GM12878 (cell line): ENCODE results near the gene EHBP1L1. TPM values are rescaled to one million over a fixed set of nuclear protein-coding genes. Genes with fewer than 3 reads are reported as not detected.

ENCODE experiments used
- ASH2L ChIP-seq: fragments of 300-600, 200-600 bp; sonication (generic); IDR thresholded peaks from 2 replicates; pipeline ENCODE4 v1.6.1; 2017; ENCODE audit warnings: low read depth, mild to moderate bottlenecking, borderline replicate concordance
- BMI1 ChIP-seq: fragments of 450-650 bp; IDR thresholded peaks from 2 replicates; pipeline ENCODE4 v1.6.1; 2016; ENCODE audit warnings: mild to moderate bottlenecking, moderate library complexity, borderline replicate concordance
- CBX5 ChIP-seq: sonication (generic); IDR thresholded peaks from 2 replicates; pipeline ENCODE4 v1.6.1; 2016; ENCODE audit warnings: low read depth, moderate library complexity, mild to moderate bottlenecking, inconsistent platforms
- CEBPB ChIP-seq, 2 experiments: fragments of 150-350 bp in 1 of 2; IDR thresholded peaks; 2 replicates each; pipeline ENCODE4 v1.6.1; 2012 to 2014; ENCODE audit warnings: low read depth in 2 of 2, low read length in 2 of 2, borderline replicate concordance in 1 of 2, inconsistent platforms in 1 of 2
- CHD4 ChIP-seq: fragments of 200-600 bp; sonication (generic); IDR thresholded peaks from 2 replicates; pipeline ENCODE4 v1.6.1; 2016; ENCODE audit warnings: mild to moderate bottlenecking
- CUX1 ChIP-seq: IDR thresholded peaks from 2 replicates; pipeline ENCODE4 v1.6.1; 2012; ENCODE audit warnings: improper control_type of control experiment, low read depth, low read length; ENCODE audit not compliant: insufficient replicate concordance
- FOXK2 ChIP-seq: fragments of 450-650 bp; IDR thresholded peaks from 2 replicates; pipeline ENCODE4 v1.6.1; 2017; ENCODE audit warnings: mild to moderate bottlenecking, moderate library complexity
- IKZF1 ChIP-seq: fragments of 450-650 bp; conservative IDR thresholded peaks from 2 replicates; pipeline ENCODE4 v1.6.1; 2017; ENCODE audit warnings: antibody characterized with exemption, mild to moderate bottlenecking
- KLF5 ChIP-seq: fragments of 450-650 bp; IDR thresholded peaks from 2 replicates; pipeline ENCODE4 v1.6.1; 2014; ENCODE audit warnings: mild to moderate bottlenecking; ENCODE audit not compliant: partially characterized antibody
- MLLT1 ChIP-seq: fragments of 450-650 bp; IDR thresholded peaks from 2 replicates; pipeline ENCODE4 v1.6.1; 2016; ENCODE audit warnings: mild to moderate bottlenecking
- NFYB ChIP-seq: IDR thresholded peaks from 2 replicates; pipeline ENCODE4 v1.6.1; 2011; ENCODE audit warnings: low read depth, mild to moderate bottlenecking, low read length, improper control_type of control experiment, moderate library complexity; ENCODE audit not compliant: insufficient read depth
- NR2C2 ChIP-seq: IDR thresholded peaks from 2 replicates; pipeline ENCODE4 v1.6.1; 2011; ENCODE audit warnings: borderline replicate concordance, low read depth; ENCODE audit not compliant: control insufficient read depth, insufficient read length
- NR2F1 ChIP-seq: fragments of 450-650 bp; conservative IDR thresholded peaks from 2 replicates; pipeline ENCODE4 v1.6.1; 2017; ENCODE audit warnings: mild to moderate bottlenecking
- PAX8 ChIP-seq: fragments of 450-650 bp; IDR thresholded peaks from 2 replicates; pipeline ENCODE4 v1.6.1; 2017; ENCODE audit warnings: mild to moderate bottlenecking, moderate library complexity
- POU2F2 ChIP-seq: IDR thresholded peaks from 3 replicates; pipeline ENCODE4 v1.6.1; 2011; ENCODE audit warnings: low read depth, mild to moderate bottlenecking, low read length, borderline replicate concordance
- PRDM15 ChIP-seq: fragments of 450-650 bp; formaldehyde crosslinking; IDR thresholded peaks from 2 replicates; pipeline ENCODE4 v1.4.0; 2020; ENCODE audit warnings: mild to moderate bottlenecking, moderate library complexity
- SIN3A ChIP-seq: IDR thresholded peaks from 2 replicates; pipeline ENCODE4 v1.6.1; 2012; ENCODE audit warnings: low read depth, low read length, improper control_type of control experiment
- TARDBP ChIP-seq: IDR thresholded peaks from 2 replicates; pipeline ENCODE4 v1.6.1; 2016; ENCODE audit warnings: borderline replicate concordance
- ZNF207 ChIP-seq: fragments of 450-650 bp; IDR thresholded peaks from 2 replicates; pipeline ENCODE4 v1.6.1; 2014; ENCODE audit warnings: antibody characterized with exemption, mild to moderate bottlenecking, borderline replicate concordance
- ZNF274 ChIP-seq: IDR thresholded peaks from one replicate; pipeline ENCODE4 v1.8.0; 2011; ENCODE audit not compliant: insufficient read length, insufficient read depth
- ZNF384 ChIP-seq: IDR thresholded peaks from 2 replicates; pipeline ENCODE4 v1.6.1; 2012; ENCODE audit warnings: low read depth, mild to moderate bottlenecking, low read length, improper control_type of control experiment, borderline replicate concordance
- polyA plus RNA-seq, 11 experiments: library from polyadenylated mRNA; depleted of rRNA in 4 of 11; unstranded in 6 of 11; stranded (reverse) in 5 of 11; fragments of >200 nt; fragmentation: Nextera tagmentation in 4 of 11; fragmentation: Illumina TruSeq in 1 of 11; extraction: Ambion mirVana in 4 of 11; extraction: Trizol in 1 of 11; gene quantifications; 1 replicate in 1 of 11; 2 replicates in 10 of 11; pipeline versions ENCODE4 v1.2.1 to v1.2.3, GENCODE V29; 2011 to 2016; ENCODE audit warnings: inconsistent platforms in 2 of 11, missing spikeins in 2 of 11, low read depth in 1 of 11
- total RNA-seq, 4 experiments: library from RNA; depleted of rRNA in 3 of 4; stranded (reverse); fragments of >200 nt in 3 of 4; fragmentation: Illumina TruSeq in 1 of 4; extraction: Trizol in 1 of 4; gene quantifications; 2 replicates each; pipeline versions ENCODE4 v1.2.1 to v1.2.3, GENCODE V29; 2013 to 2021

Gene EHBP1L1
- total and polyA plus RNA-seq, 10 of the 15 experiments (the other 5 are each of a cell fraction or from before 2014, with no cell fraction given) = 0.06 to 99.4 (median 32.7) TPM

GRCh38 chr11:65637794-65638419 is 62.1 kb downstream of the EHBP1L1 start, which contains the start of gene SIPA1 (continued):
- TF ChIP-seq NFYB (no peak), BMI1 (no peak), PAX8 (no peak), PRDM15 (CRISPR knock-in tag) (no peak), ASH2L (no peak), CUX1 (no peak), POU2F2 (0 out of 3 replicates have a peak, but pooled peaks have one; percentile 7), NR2F1 (no peak), ZNF274 (no peak), FOXK2 (no peak), CEBPB (IDR thresholded peaks at IDR 0.05; ENCODE audit: borderline replicate concordance in 1 of 2, low read depth in 2 of 2, low read length in 2 of 2) (no peak), ZNF207 (peak; percentile 90), CBX5 (no peak), NR2C2 (no peak), SIN3A (0 out of 2 replicates have a peak, but pooled peaks have one; percentile 48), IKZF1 (no peak), MLLT1 (peak; percentile 43; the same call in 1 of the 2 replicates), ZNF384 (no peak), TARDBP (0 out of 2 replicates have a peak, but pooled peaks have one; percentile 6), CHD4 (no peak), KLF5 (peak; percentile 24)
